AG04449 (cell line): ENCODE results near the gene PTPRF.

ENCODE experiments used
- CTCF ChIA-PET: fragments of 350-600 bp; formaldehyde crosslinking; extraction: SDS; loops from one replicate; lab custom pipeline; 2021; ENCODE audit warnings: antibody characterized with exemption; lab: Yijun Ruan, JAX
- POLR2A ChIA-PET: fragments of 400-600, 350-600 bp; formaldehyde crosslinking; extraction: SDS; loops from one replicate; lab custom pipeline; 2020; ENCODE audit warnings: antibody characterized with exemption, inconsistent platforms; lab: Yijun Ruan, JAX
- DNase-seq: peaks from one replicate; pipeline ENCODE4 v3.0.0-alpha.2; 2010; ENCODE audit warnings: low read depth, low spot score
- H3K4me3 ChIP-seq: 2 replicates; pipeline ENCODE4 v1.5.1; 2011; ENCODE audit warnings: low read depth, mild to moderate bottlenecking, control low read depth, low read length
- CTCF ChIP-seq: IDR thresholded peaks from one replicate; pipeline ENCODE4 v1.5.1; 2011; ENCODE audit warnings: mild to moderate bottlenecking, moderate library complexity, low read length, control low read depth, inconsistent platforms; ENCODE audit not compliant: insufficient read depth; ENCODE audit errors: missing control alignments

PTPRF gene

GRCh38 chr1:43570715-43571114, 40.0 kb downstream of the PTPRF start:
- CTCF ChIA-PET: interaction anchor here (1.2 to 7.2 kb wide), 3 partner anchors 10 to 16 kb away, joined by 3 to 51 read pairs (median 13); no protein-coding TSS in a partner anchor
- no peak for TF ChIP-seq CTCF
- POLR2A ChIA-PET: no interaction called here
- DNase-seq: no peak
- H3K4me3 ChIP-seq: no peak overlapping the region

- H3K4me3 ChIP-seq: no peak overlapping the region
- POLR2A ChIA-PET: no interaction called here
- DNase-seq: no peak
- no peak for TF ChIP-seq CTCF
- CTCF ChIA-PET: interaction anchor here (1.2 to 7.2 kb wide), 2 partner anchors 17 to 42 kb away, joined by 5 to 51 read pairs; no protein-coding TSS in a partner anchor
These were observed 41.4 kb downstream of the PTPRF start for GRCh38 chr1:43572084-43572483.

GRCh38 chr1:43572538-43572937, 41.9 kb downstream of the PTPRF start:
- CTCF ChIA-PET: interaction anchor here (1.1 to 7.2 kb wide), 3 partner anchors 8 to 43 kb away, joined by 3 to 51 read pairs (median 5); no protein-coding TSS in a partner anchor
- no peak for TF ChIP-seq CTCF
- no peak for DNase-seq
- H3K4me3 ChIP-seq: no peak overlapping the region
- POLR2A ChIA-PET: no interaction called here

- CTCF ChIA-PET: interaction anchor here (1.1 to 7.2 kb wide), 2 partner anchors 8 to 18 kb away, joined by 3 to 51 read pairs; no protein-coding TSS in a partner anchor
- no peak for DNase-seq
- no peak overlapping the region for H3K4me3 ChIP-seq
- TF ChIP-seq CTCF: no peak
- POLR2A ChIA-PET: no interaction called here
These were observed 42.5 kb downstream of the PTPRF start for GRCh38 chr1:43573066-43573800.

GRCh38 chr1:43576521-43576920, 45.8 kb downstream of the PTPRF start:
- H3K4me3 ChIP-seq: no peak overlapping the region
- POLR2A ChIA-PET: no interaction called here
- CTCF ChIA-PET: no interaction called here
- no peak for DNase-seq
- no peak for TF ChIP-seq CTCF

- no peak for TF ChIP-seq CTCF
- DNase-seq: no peak
- H3K4me3 ChIP-seq: no peak overlapping the region
- ChIA-PET POLR2A (no interaction called here), CTCF (interaction anchor here (0.7 kb wide), 1 partner anchor 20 kb away, joined by 3 read pairs; no protein-coding TSS in a partner anchor)
These were observed 47.2 kb downstream of the PTPRF start for GRCh38 chr1:43577655-43578542.
